ENCODE measurements around the gene TOR1AIP1.

TOR1AIP1 gene

GRCh38 chr1:179937668-179938254 lies 55.7 kb downstream of the TOR1AIP1 start:
- ATAC-seq (ENCODE audit: insufficient read depth, low read depth) (no peak), DNase-seq (no peak)
- no peaks in the 10 kb centered on the region for H3K27me3 ChIP-seq (ENCODE audit: insufficient read depth, low read length, poor library complexity)
- H3K4me1 ChIP-seq (ENCODE audit: insufficient read depth, low read length): 0 out of 2 replicates have a peak, but pooled peaks cover 2% of the 10 kb centered on the region
- no peak overlapping the region for H3K4me2 ChIP-seq (ENCODE audit: insufficient read depth, low read length)
- H3K36me3 ChIP-seq (ENCODE audit: insufficient read depth, low read length): no peaks in the 10 kb centered on the region
- no peak overlapping the region for H3K27ac ChIP-seq (ENCODE audit: low read length)
- no peaks in the 10 kb centered on the region for H3K9me3 ChIP-seq (ENCODE audit: insufficient read depth, low read length, severe bottlenecking)
- TF ChIP-seq EZH2 (IDR thresholded peaks at IDR 0.05; ENCODE audit: borderline replicate concordance, low read depth, low read length, severe bottlenecking): no peak
- no peak for TF ChIP-seq CTCF (IDR thresholded peaks at IDR 0.05; ENCODE audit: borderline replicate concordance, extremely low read depth, low read length, poor library complexity, severe bottlenecking)
- H3K79me2 ChIP-seq (ENCODE audit: insufficient read depth, low read length): no peaks in the 10 kb centered on the region
- H4K20me1 ChIP-seq (ENCODE audit: insufficient read depth, low read length): no peaks in the 10 kb centered on the region
- no peak overlapping the region for H2AFZ ChIP-seq (ENCODE audit: low read depth, low read length)
- H3K9ac ChIP-seq (ENCODE audit: low read depth, low read length): no peak overlapping the region
- no peak overlapping the region for H3K4me3 ChIP-seq (ENCODE audit: low read depth in 1 of 2, low read length in 2 of 2)

GRCh38 chr1:179938752-179939151 lies 56.7 kb downstream of the TOR1AIP1 start:
- no peak for ATAC-seq (ENCODE audit: insufficient read depth, low read depth)
- Histone ChIP-seq H2AFZ (ENCODE audit: low read depth, low read length) (no peak overlapping the region), H3K36me3 (ENCODE audit: insufficient read depth, low read length) (no peaks in the 10 kb centered on the region), H3K4me1 (ENCODE audit: insufficient read depth, low read length) (0 out of 2 replicates have a peak, but pooled peaks cover 2% of the 10 kb centered on the region), H3K79me2 (ENCODE audit: insufficient read depth, low read length) (no peaks in the 10 kb centered on the region), H3K9me3 (ENCODE audit: insufficient read depth, low read length, severe bottlenecking) (no peaks in the 10 kb centered on the region), H4K20me1 (ENCODE audit: insufficient read depth, low read length) (no peaks in the 10 kb centered on the region), H3K9ac (ENCODE audit: low read depth, low read length) (no peak overlapping the region), H3K27me3 (ENCODE audit: insufficient read depth, low read length, poor library complexity) (no peaks in the 10 kb centered on the region), H3K4me2 (ENCODE audit: insufficient read depth, low read length) (no peak overlapping the region), H3K27ac (ENCODE audit: low read length) (no peak overlapping the region), H3K4me3 (ENCODE audit: low read depth in 1 of 2, low read length in 2 of 2) (no peak overlapping the region)
- TF ChIP-seq CTCF (IDR thresholded peaks at IDR 0.05; ENCODE audit: borderline replicate concordance, extremely low read depth, low read length, poor library complexity, severe bottlenecking) (no peak), EZH2 (IDR thresholded peaks at IDR 0.05; ENCODE audit: borderline replicate concordance, low read depth, low read length, severe bottlenecking) (no peak)
- DNase-seq: no peak

GRCh38 chr1:179939941-179940340 lies 57.9 kb downstream of the TOR1AIP1 start:
- Histone ChIP-seq H3K4me3 (ENCODE audit: low read depth in 1 of 2, low read length in 2 of 2) (no peak overlapping the region), H3K27me3 (ENCODE audit: insufficient read depth, low read length, poor library complexity) (no peaks in the 10 kb centered on the region), H3K79me2 (ENCODE audit: insufficient read depth, low read length) (no peaks in the 10 kb centered on the region), H3K4me1 (ENCODE audit: insufficient read depth, low read length) (0 out of 2 replicates have a peak, but pooled peaks cover 2% of the 10 kb centered on the region), H3K27ac (ENCODE audit: low read length) (no peak overlapping the region), H2AFZ (ENCODE audit: low read depth, low read length) (no peak overlapping the region), H3K36me3 (ENCODE audit: insufficient read depth, low read length) (no peaks in the 10 kb centered on the region), H4K20me1 (ENCODE audit: insufficient read depth, low read length) (no peaks in the 10 kb centered on the region), H3K9ac (ENCODE audit: low read depth, low read length) (no peak overlapping the region), H3K9me3 (ENCODE audit: insufficient read depth, low read length, severe bottlenecking) (no peaks in the 10 kb centered on the region), H3K4me2 (ENCODE audit: insufficient read depth, low read length) (no peak overlapping the region)
- ATAC-seq (ENCODE audit: insufficient read depth, low read depth) (no peak), DNase-seq (no peak)
- TF ChIP-seq CTCF (IDR thresholded peaks at IDR 0.05; ENCODE audit: borderline replicate concordance, extremely low read depth, low read length, poor library complexity, severe bottlenecking): no peak

Measured in DND-41 (cell line).